Smooth muscle cell (in vitro differentiated cells): ENCODE measurements around the gene SERPINE1. TPM values are rescaled to one million over a fixed set of nuclear protein-coding genes. Genes with fewer than 3 reads are reported as not detected.
"Not testable (repeated sequence)": the region's sequence is repeated elsewhere in the genome, so short reads cannot be mapped to it uniquely, and the experiment has no call there.

ENCODE experiments used
- DNase-seq: peaks from one replicate; lab custom pipeline; 2025; ENCODE audit not compliant: unreplicated experiment; lab: John Stamatoyannopoulos, UW
- H2AFZ ChIP-seq: fragments of 200-600 bp; sonication (generic); 2 replicates; pipeline ENCODE4 v1.6.0; 2016; ENCODE audit warnings: antibody characterized with exemption, low read depth, mild to moderate bottlenecking
- H3F3A ChIP-seq: fragments of 200-600 bp; sonication (generic); 2 replicates; pipeline ENCODE4 v1.6.0; 2017; ENCODE audit warnings: antibody characterized with exemption, low read depth
- H3K27ac ChIP-seq: fragments of 200-600 bp; sonication (generic); 2 replicates; pipeline ENCODE4 v1.5.1; 2016; ENCODE audit warnings: low read depth, mild to moderate bottlenecking
- H3K27me3 ChIP-seq: fragments of 200-600 bp; sonication (generic); 2 replicates; pipeline ENCODE4 v1.6.1; 2016; ENCODE audit warnings: low read depth, mild to moderate bottlenecking
- H3K36me3 ChIP-seq: fragments of 200-600 bp; sonication (generic); 2 replicates; pipeline ENCODE4 v1.5.1; 2016; ENCODE audit warnings: low read depth
- H3K4me1 ChIP-seq: fragments of 200-600 bp; sonication (generic); 2 replicates; pipeline ENCODE4 v1.5.1; 2016; ENCODE audit warnings: low read depth
- H3K4me2 ChIP-seq: fragments of 200-600 bp; sonication (generic); 2 replicates; pipeline ENCODE4 v1.6.0; 2016; ENCODE audit warnings: mild to moderate bottlenecking
- H3K4me3 ChIP-seq: fragments of 200-600 bp; sonication (generic); 2 replicates; pipeline ENCODE4 v1.5.1; 2016; ENCODE audit warnings: mild to moderate bottlenecking
- H3K79me2 ChIP-seq: fragments of 200-600 bp; sonication (generic); 2 replicates; pipeline ENCODE4 v1.6.0; 2016; ENCODE audit warnings: low read depth, mild to moderate bottlenecking
- H3K9ac ChIP-seq: fragments of 200-600 bp; sonication (generic); 2 replicates; pipeline ENCODE4 v1.6.0; 2016; ENCODE audit warnings: low read depth
- H3K9me3 ChIP-seq: fragments of 200-600 bp; sonication (generic); replicated peaks from 2 replicates; pipeline ENCODE4 v1.5.1; 2016; ENCODE audit warnings: low read depth
- H4K20me1 ChIP-seq: fragments of 200-600 bp; sonication (generic); 2 replicates; pipeline ENCODE4 v1.6.0; 2016; ENCODE audit warnings: low read depth
- CTCF ChIP-seq: fragments of 200-600 bp; sonication (generic); IDR thresholded peaks from 2 replicates; pipeline ENCODE4 v1.5.1; 2017; ENCODE audit warnings: borderline replicate concordance, mild to moderate bottlenecking, antibody characterized with exemption; ENCODE audit not compliant: insufficient read depth, poor library complexity, severe bottlenecking
- WGBS: methylation state at CpG from one replicate; pipeline ENCODE4 v1.1.7; 2016; ENCODE audit warnings: low lambda C conversion rate; 5-methylcytosine and 5-hydroxymethylcytosine counted together
- polyA plus RNA-seq: library from polyadenylated mRNA; unstranded; fragments of >200 nt; fragmentation: Nextera tagmentation; extraction: Ambion mirVana; gene quantifications from 2 replicates; pipeline ENCODE4 v1.2.1, GENCODE V29; 2016
- total RNA-seq: library from RNA; depleted of rRNA; stranded (reverse); fragments of >200 nt; gene quantifications from 2 replicates; pipeline ENCODE4 v1.2.3, GENCODE V29; 2014

Gene SERPINE1
- total and polyA plus RNA-seq, 2 experiments from 2014 or later = 435 to 495 TPM

- Histone ChIP-seq H3K9ac (peak overlapping the region; percentile 61), H3K4me3 (no peak overlapping the region), H2AFZ (no peak overlapping the region), H3F3A (peaks cover 49% of the 10 kb centered on the region), H3K36me3 (no peaks in the 10 kb centered on the region), H3K27ac (peak overlapping the region; percentile 100), H3K4me1 (peaks cover 16% of the 10 kb centered on the region), H4K20me1 (no peaks in the 10 kb centered on the region), H3K27me3 (no peaks in the 10 kb centered on the region), H3K4me2 (no peak overlapping the region), H3K79me2 (no peaks in the 10 kb centered on the region), H3K9me3 (no peaks in the 10 kb centered on the region)
- no peak for TF ChIP-seq CTCF
- WGBS = 88% methylated on average over 4 of the region's 4 CpGs
- DNase-seq = no peak
These were observed 6.6 kb upstream of the SERPINE1 start for GRCh38 chr7:101120315-101120714.

GRCh38 chr7:101121631-101121990 lies 5.3 kb upstream of the SERPINE1 start:
- Histone ChIP-seq H3K27ac (peak overlapping the region; percentile 100), H3K4me1 (peaks cover 16% of the 10 kb centered on the region), H3F3A (peaks cover 56% of the 10 kb centered on the region)
- not testable (repeated sequence) for H4K20me1 ChIP-seq, H3K9ac ChIP-seq, H3K79me2 ChIP-seq, DNase-seq, H3K4me2 ChIP-seq, H3K27me3 ChIP-seq, H3K36me3 ChIP-seq, H2AFZ ChIP-seq, H3K4me3 ChIP-seq, H3K9me3 ChIP-seq
- WGBS = 43% methylated on average over 9 of the region's 9 CpGs

GRCh38 chr7:101121991-101122932 lies 4.6 kb upstream of the SERPINE1 start:
- peak overlapping the region; percentile 74 for H3K4me2 ChIP-seq
- H3F3A ChIP-seq = peaks cover 55% of the 10 kb centered on the region
- peak overlapping the region; percentile 71 for H3K9ac ChIP-seq
- no peak overlapping the region for H2AFZ ChIP-seq
- H3K27me3 ChIP-seq = no peaks in the 10 kb centered on the region
- WGBS = 25% methylated on average over 15 of the region's 17 CpGs
- H3K4me3 ChIP-seq = peak overlapping the region; percentile 11
- peak overlapping the region; percentile 100 for H3K27ac ChIP-seq
- H3K9me3 ChIP-seq = no peaks in the 10 kb centered on the region
- peaks cover 2% of the 10 kb centered on the region for H4K20me1 ChIP-seq
- H3K79me2 ChIP-seq = peaks cover 2% of the 10 kb centered on the region
- H3K36me3 ChIP-seq = no peaks in the 10 kb centered on the region
- peaks cover 13% of the 10 kb centered on the region for H3K4me1 ChIP-seq
- DNase-seq = peak; percentile 62
- no peak for TF ChIP-seq CTCF

DNA sequence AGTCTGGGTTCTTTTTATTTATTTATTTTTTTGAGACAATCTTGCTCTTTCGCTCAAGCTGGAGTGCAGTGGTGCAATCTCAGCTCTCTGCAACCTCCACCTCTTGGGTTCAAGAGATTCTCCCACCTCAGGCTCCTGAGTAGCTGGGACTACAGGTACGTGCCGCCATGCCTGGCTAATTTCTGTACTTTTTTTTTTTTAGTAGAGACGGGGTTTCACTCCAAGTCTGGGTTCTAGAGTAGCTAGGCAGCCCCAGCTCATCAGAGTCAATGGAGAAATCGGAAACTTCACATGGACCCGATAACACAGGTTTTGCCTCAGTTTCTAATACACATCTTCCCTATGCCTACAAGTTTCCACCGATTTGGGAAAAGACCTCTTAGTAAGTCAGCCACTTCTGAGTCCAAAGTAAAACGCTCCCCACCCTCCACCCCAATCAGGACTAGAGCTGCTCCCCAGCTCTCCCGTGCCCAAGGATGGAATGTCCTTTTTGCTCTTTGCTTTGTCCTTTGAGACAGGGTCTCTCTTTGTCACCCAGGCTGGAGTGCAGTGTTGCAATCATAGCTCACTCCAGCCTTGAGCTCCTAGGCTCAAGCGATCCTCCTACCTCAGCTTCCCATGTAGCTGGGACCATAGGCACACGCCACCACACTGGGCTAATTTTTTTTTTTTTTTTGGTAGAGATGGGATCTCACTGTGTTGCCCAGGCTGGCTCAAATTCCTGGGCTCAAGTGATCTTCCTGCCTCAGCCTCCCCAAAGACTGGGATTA lies 3.8 kb upstream of the SERPINE1 start:
- TF ChIP-seq CTCF = no peak
- peaks cover 20% of the 10 kb centered on the region for H3K4me1 ChIP-seq
- H3K27ac ChIP-seq = peak overlapping the region; percentile 100
- H3K79me2 ChIP-seq = peaks cover 10% of the 10 kb centered on the region
- peak overlapping the region; percentile 71 for H3K9ac ChIP-seq
- no peak overlapping the region for H2AFZ ChIP-seq
- no peak overlapping the region for H3K4me3 ChIP-seq
- 95% methylated on average over 11 of the region's 11 CpGs for WGBS
- no peaks in the 10 kb centered on the region for H3K36me3 ChIP-seq
- peaks cover 11% of the 10 kb centered on the region for H4K20me1 ChIP-seq
- H3K4me2 ChIP-seq = peak overlapping the region; percentile 74
- DNase-seq = no peak
- H3K9me3 ChIP-seq = no peaks in the 10 kb centered on the region
- peaks cover 60% of the 10 kb centered on the region for H3F3A ChIP-seq
- no peaks in the 10 kb centered on the region for H3K27me3 ChIP-seq
